Measurements from ENCODE around the gene TNFRSF8.
"Not testable (repeated sequence)": the region's sequence is repeated elsewhere in the genome, so short reads cannot be mapped to it uniquely, and the experiment has no call there.

Gene TNFRSF8

GRCh38 chr1:12088607-12089006 is 25.5 kb downstream of the TNFRSF8 start:
- DNase-seq, result no peak

DNA sequence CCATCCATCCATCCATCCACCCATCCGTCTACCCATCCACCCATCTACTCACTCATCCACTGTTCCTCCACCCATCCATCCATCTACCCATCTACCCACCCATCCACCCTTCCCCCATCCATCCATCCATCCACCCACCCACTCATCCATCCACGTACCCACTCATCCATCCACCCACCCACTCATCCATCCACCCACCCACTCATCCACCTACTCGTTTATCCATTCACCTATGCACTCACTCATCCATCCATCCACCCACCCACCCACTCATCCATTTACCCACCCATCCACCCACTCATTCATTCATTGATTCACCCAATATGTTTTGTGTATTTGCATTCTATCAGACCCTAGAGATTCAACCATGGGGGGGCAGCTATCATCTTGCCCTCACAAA is 27.2 kb downstream of the TNFRSF8 start:
- no peak for DNase-seq

- DNase-seq, result no peak
Observed at GRCh38 chr1:12091191-12091590, 28.1 kb downstream of the TNFRSF8 start.

- DNase-seq, result no peak
Observed at GRCh38 chr1:12094180-12094579, 31.1 kb downstream of the TNFRSF8 start.

DNA sequence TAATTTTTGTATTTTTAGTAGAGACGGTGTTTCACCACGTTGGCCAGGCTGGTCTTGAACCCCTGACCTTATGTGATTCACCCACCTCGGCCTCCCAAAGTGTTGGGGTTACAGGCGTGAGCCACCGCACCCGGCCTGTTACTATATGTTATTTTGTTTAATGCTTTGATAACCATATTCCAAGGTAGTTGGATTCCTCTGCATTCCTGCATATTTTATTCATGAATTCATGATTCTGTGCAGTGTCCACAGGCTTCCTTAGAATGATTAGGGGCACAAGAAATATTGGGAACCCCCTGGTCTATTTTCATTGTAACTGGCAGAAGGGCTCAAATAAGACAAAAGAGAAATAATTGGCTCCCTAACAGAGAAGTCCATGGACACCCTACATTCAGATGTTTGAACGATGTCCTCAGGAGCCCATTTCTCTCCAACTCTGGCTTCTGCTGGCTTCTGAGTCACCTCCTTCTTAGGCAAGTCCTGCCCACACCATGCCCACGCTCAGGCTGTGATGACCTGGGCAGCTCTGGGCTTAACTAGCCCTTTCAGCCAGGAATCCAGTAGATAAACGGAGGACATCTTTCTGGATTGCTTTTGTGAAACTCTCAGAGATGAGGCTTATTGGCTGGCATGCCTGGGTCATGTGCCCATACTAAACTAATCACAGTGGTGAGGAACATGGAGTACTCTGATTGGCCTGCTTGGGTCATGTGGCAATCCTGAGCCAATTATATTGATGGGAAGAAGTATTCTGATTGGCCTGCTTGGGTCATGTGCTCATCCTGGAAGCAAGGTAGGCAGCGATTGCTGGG is 32.6 kb downstream of the TNFRSF8 start:
- DNase-seq, result peak; percentile 22

- no peak for DNase-seq
Observed at GRCh38 chr1:12096615-12097014, 33.5 kb downstream of the TNFRSF8 start.

- no peak for DNase-seq
Observed at GRCh38 chr1:12097321-12097720, 34.2 kb downstream of the TNFRSF8 start.

GRCh38 chr1:12098786-12099185 is 35.7 kb downstream of the TNFRSF8 start:
- DNase-seq, result no peak

- no peak for DNase-seq
Observed at GRCh38 chr1:12099610-12100009, 36.5 kb downstream of the TNFRSF8 start.

DNA sequence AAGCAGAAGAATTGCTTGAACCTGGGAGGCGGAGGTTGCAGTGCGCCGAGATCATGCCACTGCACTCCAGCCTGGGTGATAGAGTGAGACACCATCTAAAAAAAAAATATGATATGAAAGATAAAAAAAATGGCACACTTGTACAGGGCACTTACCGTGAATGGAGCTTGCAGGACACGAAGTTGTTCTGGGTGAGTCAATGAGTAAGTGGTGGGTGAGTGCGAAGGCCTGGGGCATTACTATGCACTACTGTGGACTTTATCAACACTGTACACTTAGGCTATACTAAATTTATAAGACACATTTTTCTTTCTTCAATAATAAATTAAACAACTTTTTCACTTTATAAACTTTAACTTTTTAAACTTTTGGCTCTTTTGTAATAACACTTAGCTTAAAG is 37.0 kb downstream of the TNFRSF8 start:
- DNase-seq, result no peak

DNA sequence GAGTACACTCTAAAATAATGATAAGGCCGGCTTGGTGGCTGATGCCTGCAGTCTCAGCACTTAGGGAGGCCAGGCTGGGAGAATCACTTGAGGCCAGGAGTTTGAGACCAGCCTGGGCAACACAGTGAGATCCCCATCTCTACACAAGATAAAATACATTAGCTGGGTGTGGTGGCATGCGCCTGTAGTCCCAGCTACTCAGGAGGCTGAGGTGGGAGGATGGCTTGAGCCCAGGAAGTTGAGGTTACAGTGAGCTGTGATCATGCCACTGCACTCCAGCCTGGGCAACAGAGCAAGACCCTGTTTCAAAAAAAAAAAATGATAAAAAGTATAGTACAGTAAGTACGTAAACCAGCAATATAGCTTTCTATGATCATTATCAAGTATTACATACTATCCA is 38.0 kb downstream of the TNFRSF8 start:
- DNase-seq, result not testable (repeated sequence)

DNA sequence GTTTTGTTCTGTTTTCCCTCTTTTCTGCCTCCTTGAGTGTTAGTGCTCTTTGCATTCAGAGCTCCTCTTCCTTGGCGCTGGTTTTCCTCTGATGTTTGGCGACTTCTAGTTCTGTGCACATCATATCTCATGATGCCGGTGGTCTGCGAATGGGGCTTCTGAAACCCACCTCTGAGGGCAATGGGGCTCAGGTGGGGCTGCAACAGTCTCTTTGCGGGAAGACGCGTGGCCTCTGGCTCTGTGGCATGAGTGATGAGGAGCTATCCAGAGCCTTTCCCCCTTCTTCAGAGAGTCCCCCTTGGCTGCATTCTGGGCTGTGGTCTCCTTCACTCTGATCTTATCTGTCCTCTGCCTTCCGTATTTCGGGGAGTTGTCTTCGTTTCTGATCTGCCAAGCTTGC is 39.0 kb downstream of the TNFRSF8 start:
- DNase-seq, result no peak

- DNase-seq, result no peak
Observed at GRCh38 chr1:12104417-12104816, 41.3 kb downstream of the TNFRSF8 start.

DNA sequence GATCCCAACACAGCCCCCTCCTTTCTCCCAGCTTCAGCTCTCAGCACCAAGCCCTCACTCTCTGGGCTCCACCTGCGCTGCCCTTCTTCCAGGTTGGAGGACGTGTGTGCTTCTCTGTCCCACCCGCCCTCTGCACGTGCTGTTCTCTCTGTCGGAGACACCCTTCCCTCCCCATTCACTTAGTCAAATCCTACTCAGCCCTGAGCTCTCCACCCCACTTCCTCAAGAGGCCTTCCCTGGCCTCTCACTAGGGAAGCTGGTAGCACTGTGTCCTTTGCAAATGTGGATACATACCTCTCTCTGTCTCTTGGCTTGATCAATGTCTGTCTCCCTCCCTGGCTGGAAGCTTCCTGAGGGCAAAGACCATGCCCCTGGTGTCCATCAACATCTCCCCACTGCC is 43.0 kb downstream of the TNFRSF8 start:
- no peak for DNase-seq

GRCh38 chr1:12106861-12107260 is 43.8 kb downstream of the TNFRSF8 start:
- DNase-seq, result not testable (repeated sequence)

- DNase-seq, result no peak
Observed at GRCh38 chr1:12107718-12108117, 44.6 kb downstream of the TNFRSF8 start.

- DNase-seq, result no peak
Observed at GRCh38 chr1:12109901-12110300, 46.8 kb downstream of the TNFRSF8 start.

DNA sequence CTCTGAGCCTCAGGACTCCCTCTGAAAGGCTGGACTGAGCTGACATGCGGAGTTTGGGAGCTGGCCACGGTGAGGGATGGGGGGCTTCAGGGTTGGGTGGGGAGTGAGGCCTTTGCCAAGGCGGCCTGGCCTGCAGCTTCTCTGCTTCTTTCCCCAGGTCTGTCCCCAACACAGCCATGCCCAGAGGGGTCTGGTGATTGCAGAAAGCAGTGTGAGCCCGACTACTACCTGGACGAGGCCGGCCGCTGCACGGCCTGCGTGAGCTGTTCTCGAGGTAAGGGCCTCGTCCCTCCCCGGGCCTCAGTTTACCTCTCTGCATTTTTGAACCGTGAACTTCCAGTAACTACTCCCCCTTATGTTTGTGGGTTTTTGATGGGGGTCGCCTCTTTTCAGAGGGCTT is 48.6 kb downstream of the TNFRSF8 start:
- no peak for DNase-seq

DNA sequence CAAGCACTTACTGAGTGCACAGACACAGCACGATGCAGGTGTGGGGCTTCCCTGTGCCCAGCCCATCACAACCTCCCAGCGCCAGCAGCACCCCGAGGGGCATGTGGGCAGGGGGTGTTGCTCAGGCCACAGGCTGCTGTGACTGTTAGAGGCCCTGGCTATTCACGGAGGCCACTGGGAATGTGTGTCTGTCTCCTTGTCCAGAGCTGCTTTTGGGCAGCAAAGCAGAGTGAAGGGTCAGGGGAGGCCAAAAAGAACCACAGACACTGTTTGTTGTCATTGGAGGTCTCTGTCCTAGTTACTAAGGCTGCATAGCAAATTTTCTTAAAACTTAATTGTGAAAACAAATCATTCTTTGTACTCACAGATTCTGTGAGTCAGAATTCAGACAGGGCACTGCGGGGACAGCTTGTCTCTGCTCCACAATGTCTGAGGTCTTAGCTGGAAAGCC is 49.6 kb downstream of the TNFRSF8 start:
- DNase-seq, result no peak

- DNase-seq, result peak; percentile 16
Observed at GRCh38 chr1:12113433-12114339, 50.6 kb downstream of the TNFRSF8 start.

- no peak for DNase-seq
Observed at GRCh38 chr1:12114340-12114683, 51.2 kb downstream of the TNFRSF8 start.

DNA sequence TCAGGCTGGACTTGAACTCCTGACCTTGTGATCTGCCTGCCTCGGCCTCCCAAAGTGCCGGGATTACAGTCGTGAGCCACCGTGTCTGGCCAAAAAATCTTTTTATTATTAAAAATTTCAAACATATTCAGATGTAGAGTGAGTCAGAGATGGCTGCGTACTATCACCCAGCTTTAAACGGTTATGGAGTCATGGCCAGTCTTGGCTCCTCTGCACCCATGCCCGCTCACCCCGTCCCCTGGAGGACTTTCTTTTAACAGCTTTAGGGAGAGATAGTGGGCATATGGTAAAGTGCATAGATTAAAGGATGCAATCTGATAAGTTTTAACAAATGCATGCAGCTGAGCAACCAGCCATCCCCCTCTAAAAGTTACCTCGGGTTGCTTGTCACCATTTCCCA is 51.8 kb downstream of the TNFRSF8 start:
- no peak for DNase-seq

GRCh38 chr1:12121212-12122003 is 58.3 kb downstream of the TNFRSF8 start:
- no peak for DNase-seq
